HG03469 (cell line): ENCODE results near the gene SCRN1.
A peak's percentile ranks its signal among the peaks of the same experiment; 100 is the strongest.

Experiments
- ATAC-seq: cut with Tn5 transposase; IDR thresholded peaks from one replicate; pipeline ENCODE4 v1.9.1; 2021; ENCODE audit warnings: mild to moderate bottlenecking, moderate library complexity, moderate number of reproducible peaks; ENCODE audit not compliant: unreplicated experiment

The SCRN1 gene

DNA sequence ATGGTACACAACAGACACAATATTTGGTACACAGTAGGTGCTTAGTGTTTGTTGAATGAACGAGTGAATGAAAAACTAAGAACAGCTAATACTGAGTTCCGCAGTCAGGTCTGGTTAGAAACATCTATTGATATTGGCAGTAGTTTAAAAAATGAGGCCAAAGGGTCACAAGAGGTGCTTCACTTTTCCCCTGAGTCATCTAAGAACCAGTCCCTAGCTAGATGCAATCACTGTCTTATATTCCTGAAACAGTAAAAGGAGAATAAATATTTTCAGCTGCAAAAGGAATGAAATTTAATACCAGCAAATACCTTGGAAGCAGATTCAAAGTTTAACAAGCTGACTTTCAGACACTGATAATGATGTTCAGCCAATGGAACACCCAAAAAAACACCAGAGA lies 54.5 kb downstream of the SCRN1 start:
- ATAC-seq, result no peak

- no peak for ATAC-seq
These were observed 60.4 kb downstream of the SCRN1 start for GRCh38 chr7:29929018-29929807.

- ATAC-seq, result no peak
These were observed 62.9 kb downstream of the SCRN1 start for GRCh38 chr7:29926741-29927140.

- no peak for ATAC-seq
These were observed 63.4 kb downstream of the SCRN1 start for GRCh38 chr7:29926216-29926615.

DNA sequence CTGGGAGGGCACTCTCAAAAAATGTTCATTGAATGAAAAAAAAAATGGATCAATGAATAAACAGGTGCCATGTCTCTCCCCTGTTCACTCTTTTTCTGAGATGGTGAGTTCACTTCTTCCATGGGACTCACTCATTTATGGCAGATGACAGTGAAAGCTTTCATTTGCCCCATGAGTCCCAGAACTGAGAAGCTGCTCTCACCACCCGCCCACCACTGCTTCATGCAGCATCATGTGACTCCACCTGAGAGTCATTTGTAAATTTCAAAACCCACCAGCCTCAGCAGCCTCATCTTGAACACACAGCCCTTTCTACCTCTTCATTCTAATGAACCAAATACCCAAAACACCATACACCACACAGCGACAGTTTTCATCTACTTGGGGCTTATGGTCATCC lies 64.9 kb downstream of the SCRN1 start:
- no peak for ATAC-seq

- ATAC-seq, result no peak
These were observed 65.6 kb downstream of the SCRN1 start for GRCh38 chr7:29924006-29924405.

DNA sequence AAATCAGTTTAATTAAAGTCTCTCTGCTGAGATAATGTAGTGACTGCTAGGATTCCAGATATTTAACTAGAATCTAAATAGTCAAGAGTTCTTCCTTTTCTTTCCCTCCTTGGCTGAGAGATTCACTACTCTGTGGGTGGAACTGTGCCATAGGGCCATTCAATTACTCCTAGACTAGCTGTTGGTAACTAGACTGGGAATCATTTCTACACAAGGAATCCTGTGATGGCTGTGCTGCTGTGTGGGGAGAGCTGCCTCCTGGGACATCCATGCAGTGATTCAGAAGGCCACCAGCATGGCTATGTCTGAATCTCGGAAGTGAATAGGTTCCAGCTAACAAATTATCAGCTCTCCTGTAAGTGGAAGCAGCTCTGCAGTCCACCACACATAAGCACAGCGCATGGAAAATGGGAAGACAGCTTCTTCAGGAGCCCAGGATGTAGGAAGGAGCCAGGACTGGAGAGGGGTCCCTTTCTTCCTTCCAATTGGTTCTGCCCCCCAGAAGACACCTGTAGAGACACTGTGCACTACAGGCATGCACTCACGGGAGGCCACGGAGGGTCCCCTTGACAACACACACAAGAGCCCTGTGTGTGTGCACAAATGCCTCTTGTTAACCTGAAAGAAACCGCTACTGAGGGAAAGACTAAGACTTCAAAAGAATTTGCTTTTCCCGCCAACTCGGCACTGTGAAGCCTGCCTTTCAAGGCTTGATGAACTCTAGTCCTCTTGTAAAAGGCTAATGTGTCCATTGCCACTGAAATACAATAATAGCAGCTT lies 66.5 kb downstream of the SCRN1 start:
- no peak for ATAC-seq

DNA sequence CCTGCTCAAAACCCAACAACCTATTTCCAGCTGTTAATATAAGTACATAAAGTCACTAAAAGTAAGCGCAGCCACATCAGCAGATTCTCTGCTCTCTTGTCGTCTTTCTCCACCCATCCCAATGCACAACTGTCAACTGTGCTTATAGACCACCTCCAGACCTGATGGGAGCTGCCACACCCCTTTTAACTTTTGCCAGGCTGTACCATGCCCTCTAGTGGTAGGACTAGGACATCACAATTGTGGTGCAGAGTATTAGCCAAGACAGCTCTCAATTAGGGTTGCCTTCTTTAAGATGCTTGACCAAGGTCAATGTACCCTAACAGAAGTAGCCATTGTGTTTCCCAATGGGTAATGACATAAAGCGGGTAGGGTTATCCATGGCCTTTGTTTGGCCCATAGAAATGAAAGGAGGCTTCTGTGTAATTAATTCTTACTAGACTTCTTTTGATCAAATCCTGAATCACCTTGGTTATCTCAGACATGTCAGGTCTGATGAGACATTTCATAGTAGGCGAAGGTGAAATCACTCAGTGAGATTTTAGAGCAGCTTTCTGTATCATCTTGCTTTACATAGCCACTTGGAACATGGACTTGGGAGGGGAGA lies 68.1 kb downstream of the SCRN1 start:
- peak; percentile 76 for ATAC-seq

DNA sequence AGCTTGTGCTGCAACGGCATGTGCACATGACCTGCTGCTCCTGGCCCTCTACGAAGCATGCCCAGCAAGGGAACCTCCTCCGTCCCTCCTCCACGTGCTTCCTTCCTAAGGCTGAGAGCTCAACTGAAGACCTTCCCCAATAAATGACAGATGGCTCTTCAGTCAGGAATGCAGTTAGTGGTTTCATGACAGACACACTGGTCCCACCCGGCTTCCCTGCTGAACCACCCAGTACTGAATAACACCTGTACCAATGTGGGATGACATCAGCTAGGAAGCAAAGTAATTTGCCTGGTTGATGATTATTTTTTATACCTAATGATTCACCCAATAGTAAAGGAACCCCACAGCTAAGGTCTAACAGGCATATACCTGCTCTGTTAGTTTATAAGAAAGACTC lies 69.1 kb downstream of the SCRN1 start:
- no peak for ATAC-seq

DNA sequence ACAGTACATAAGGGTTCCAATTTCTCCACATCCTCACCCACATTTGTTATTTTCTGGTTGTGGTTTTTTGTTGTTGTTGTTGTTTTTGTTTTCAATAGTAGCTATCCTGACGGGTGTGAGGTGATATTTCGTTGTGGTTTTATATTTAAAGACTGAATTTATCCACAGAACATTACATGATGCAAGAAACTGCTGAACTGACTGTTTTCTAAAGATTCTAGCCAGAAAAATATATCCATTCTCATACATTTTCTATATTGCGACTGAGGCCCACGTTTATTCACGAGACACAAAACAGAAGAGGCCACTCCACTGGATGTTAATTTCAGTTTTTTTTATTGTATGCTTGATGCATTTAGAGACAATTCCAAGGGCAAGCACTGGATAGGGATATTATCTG lies 69.8 kb downstream of the SCRN1 start:
- ATAC-seq, result no peak

DNA sequence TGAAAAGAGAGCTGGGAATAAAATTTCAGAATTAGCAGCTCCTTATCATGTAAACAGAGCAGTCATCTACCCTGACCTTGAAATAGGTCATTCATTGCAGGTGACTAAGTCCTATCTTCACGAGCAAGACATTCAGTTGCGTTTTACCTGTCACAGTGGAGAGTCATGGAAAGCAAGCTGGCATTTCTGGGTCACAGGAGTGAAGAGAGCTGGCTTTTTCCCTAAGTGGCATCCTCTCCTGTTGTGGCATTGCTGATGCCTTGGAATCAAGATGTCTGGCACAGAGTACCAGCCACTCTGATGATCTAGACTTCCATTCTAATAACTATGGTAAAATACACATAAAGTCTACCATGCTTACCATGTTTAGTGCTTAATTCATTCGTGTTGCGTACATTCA lies 70.8 kb downstream of the SCRN1 start:
- ATAC-seq, result no peak

DNA sequence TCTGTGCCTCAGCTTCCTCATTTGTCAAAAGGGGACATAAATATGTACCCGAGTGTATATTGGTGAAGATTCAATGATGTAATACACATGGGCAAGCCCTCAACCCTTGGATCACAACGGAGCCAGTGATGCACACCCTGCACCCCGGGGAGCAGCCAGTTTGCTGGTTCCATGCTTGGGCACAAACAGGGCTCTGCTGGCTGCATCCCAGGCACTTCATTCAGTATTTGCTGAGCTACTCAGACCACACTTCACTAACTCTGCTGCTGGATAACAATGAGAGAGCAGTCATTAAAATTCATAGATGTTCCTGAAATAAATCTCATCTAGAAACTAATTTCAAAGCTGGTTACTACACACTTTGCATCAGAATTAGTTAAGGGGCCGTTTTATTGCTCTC lies 72.0 kb downstream of the SCRN1 start:
- ATAC-seq, result no peak

DNA sequence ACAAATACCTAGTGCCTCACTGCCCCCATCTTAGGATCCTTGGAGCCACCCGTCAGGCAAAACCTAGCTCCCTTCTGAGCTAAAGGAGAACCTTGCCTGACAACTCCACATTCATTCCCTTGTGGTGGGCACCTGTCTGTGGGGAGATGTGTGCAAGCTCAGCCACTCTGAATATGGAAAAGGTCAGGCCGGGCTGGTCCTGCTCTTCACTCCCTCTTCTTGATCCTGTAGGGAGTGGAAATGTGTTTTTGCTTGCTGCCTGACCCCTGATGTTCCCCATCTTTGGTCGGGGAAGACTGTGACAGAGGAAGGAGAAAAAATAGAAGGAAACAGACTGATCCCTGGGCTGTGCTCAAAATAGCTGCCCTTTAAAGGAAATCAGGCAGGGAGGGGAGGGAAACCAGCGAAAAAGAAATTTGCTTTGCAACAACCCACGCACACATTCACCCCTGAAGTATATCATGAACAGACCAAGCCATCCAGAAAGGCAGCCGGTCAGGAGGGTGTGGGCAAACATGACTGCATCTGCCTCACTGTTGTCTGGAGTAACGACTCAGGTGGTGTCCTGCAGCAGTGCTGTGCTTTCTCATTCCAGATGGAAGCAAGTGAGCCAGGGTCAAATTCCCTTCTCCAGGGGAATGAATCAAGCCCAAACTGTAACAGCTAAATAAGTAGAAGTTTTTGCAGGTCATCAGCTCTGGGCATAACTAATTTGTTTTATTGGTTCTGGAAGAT lies 74.0 kb downstream of the SCRN1 start:
- ATAC-seq, result no peak

DNA sequence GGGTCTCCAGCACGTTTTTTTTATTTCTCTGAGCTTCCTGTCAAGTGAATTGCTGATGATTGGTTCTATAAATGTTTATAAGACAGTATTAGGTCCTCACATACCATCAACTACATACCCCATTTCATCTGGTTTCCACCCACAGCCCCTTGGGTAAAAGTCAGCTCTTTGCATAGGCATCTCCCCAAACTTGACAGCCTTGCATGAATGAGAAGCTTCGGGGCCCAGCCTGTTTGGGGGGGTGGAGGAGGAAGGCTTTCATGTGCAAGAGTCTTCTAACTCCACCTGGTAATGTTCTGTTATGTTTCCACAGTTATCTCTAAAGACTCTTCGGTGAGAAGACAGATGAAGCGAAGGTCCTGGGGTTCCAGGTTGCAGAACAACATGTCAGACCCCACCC lies 75.4 kb downstream of the SCRN1 start:
- no peak for ATAC-seq

DNA sequence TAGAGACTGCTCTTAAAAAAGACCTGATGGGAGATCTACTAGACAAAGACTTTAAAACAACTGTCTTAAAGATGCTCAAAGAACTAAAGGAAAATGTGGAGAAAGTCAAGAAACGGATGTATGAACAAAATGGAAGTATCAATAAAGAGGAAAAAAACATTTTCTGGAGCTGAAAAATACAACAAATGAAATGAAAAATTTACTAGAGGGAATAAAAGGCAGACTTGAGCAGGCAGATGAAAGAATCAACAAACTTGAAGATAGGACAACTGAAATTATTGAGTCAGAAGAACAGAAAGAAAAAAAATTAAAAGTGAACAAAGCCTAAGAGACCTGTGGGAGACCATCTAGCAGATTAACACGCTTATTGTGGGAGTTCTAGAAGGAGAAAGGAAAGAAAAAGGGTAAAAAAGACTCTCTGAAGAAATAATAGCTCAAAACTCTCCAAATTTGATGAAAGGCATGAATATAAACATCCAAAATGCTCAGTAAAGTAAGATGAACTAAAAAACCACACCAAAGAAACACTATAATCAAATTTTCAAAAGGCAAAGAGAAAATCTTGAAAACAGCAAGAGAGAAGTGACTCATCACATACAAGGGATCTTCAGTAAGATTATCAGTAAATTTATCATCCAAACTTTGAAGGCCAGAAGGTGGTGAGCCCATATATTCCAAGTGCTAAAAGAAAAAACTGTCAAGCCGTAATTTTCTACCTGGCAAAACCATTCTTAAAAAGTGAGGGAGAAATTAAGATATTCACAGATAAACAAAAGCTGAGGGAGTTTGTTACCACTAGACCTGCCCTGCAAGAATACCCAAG lies 83.2 kb downstream of the SCRN1 start:
- ATAC-seq, result no peak

- no peak for ATAC-seq
These were observed 88.9 kb downstream of the SCRN1 start for GRCh38 chr7:29900745-29901144.

- ATAC-seq, result no peak
These were observed 91.3 kb downstream of the SCRN1 start for GRCh38 chr7:29898301-29898700.

GRCh38 chr7:29896685-29897411 lies 92.8 kb downstream of the SCRN1 start:
- no peak for ATAC-seq

GRCh38 chr7:29895559-29895958 lies 94.0 kb downstream of the SCRN1 start:
- ATAC-seq, result no peak

DNA sequence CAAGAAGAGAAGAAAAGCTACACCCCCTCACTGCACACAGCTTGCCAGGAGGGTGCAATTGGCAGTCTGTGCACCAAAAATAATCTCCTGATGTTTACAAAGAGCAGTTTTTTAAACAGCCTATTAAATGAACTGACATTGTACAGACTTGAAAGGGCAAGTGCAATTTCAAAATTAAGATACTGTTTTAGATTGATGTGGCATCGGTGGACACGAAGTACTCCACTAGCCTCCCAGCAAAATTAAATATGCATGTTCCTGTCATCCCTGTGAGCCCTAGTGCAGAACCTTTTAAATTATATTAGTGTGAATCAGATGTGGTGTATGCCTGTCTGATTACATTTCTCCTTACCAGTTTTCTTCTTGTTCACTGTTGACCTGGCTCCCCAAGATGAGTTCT lies 95.3 kb downstream of the SCRN1 start:
- ATAC-seq, result no peak
